C4-2B (cell line): ENCODE results near the gene HMGCLL1.
A peak's percentile ranks its signal among the peaks of the same experiment; 100 is the strongest.

Experiments
- H3K27ac ChIP-seq: fragments of 450-650 bp; 2 replicates; pipeline ENCODE4 v1.5.1; 2017
- ZFX ChIP-seq: fragments of 450-650 bp; IDR thresholded peaks from 2 replicates; pipeline ENCODE4 v1.6.1; 2017
- TF ChIP-seq, protein P1 (sequence below): fragments of 450-650 bp; conservative IDR thresholded peaks from 2 replicates; pipeline ENCODE4 v1.5.1; 2017; ENCODE audit warnings: mild to moderate bottlenecking

Gene HMGCLL1

DNA sequence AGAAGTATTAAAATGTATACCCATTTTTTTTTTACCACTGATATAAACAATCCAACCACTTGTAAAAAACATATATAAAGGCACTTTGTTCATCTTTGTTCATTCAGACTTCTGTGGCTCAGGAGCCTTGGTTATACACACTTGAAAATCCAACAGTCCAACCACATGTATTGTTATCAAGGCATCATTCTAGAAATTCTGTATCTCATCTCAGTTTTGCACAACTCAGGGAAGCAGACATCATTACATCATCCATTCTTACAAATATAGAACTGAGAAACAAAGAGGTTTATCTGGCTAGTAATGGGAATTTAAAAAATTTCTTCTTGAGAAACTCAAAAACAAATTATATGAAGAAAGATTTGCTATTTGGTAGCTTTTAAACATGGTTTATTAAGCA is 88.1 kb downstream of the HMGCLL1 start:
- H3K27ac ChIP-seq = no peak overlapping the region
- no peak for TF ChIP-seq ZFX
- TF ChIP-seq, protein P1, sequence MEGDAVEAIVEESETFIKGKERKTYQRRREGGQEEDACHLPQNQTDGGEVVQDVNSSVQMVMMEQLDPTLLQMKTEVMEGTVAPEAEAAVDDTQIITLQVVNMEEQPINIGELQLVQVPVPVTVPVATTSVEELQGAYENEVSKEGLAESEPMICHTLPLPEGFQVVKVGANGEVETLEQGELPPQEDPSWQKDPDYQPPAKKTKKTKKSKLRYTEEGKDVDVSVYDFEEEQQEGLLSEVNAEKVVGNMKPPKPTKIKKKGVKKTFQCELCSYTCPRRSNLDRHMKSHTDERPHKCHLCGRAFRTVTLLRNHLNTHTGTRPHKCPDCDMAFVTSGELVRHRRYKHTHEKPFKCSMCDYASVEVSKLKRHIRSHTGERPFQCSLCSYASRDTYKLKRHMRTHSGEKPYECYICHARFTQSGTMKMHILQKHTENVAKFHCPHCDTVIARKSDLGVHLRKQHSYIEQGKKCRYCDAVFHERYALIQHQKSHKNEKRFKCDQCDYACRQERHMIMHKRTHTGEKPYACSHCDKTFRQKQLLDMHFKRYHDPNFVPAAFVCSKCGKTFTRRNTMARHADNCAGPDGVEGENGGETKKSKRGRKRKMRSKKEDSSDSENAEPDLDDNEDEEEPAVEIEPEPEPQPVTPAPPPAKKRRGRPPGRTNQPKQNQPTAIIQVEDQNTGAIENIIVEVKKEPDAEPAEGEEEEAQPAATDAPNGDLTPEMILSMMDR = no peak

GRCh38 chr6:55474382-55474781 is 104.6 kb downstream of the HMGCLL1 start:
- H3K27ac ChIP-seq = no peak overlapping the region
- TF ChIP-seq, protein P1 = no peak
- TF ChIP-seq ZFX = no peak

GRCh38 chr6:55473722-55474121 is 105.3 kb downstream of the HMGCLL1 start:
- no peak overlapping the region for H3K27ac ChIP-seq

DNA sequence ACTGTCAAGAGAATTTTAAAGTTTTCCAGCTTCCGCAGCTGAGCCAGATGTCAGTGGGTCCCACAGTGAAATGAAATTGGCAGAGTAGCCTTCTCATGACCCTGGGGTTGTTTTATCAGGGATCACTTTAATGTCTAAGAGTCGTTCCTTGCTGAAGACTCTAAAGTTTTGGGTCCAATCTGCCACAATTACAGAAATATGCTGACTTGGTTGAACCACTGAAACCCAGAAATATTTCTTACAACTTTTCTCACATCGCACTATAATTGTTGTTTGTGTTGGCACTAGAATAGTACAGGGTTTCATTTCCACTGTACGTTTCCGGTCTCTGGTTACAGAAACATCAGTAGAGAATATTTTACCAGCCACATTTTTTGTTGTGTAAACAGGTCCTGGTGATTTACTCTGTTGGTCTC is 109.0 kb downstream of the HMGCLL1 start:
- TF ChIP-seq ZFX = no peak
- TF ChIP-seq, protein P1 = no peak
- no peak overlapping the region for H3K27ac ChIP-seq

More at GRCh38 chr6:55473722-55474121, 105.3 kb downstream of the HMGCLL1 start:
- no peak for TF ChIP-seq ZFX
- TF ChIP-seq, protein P1 = no peak

DNA sequence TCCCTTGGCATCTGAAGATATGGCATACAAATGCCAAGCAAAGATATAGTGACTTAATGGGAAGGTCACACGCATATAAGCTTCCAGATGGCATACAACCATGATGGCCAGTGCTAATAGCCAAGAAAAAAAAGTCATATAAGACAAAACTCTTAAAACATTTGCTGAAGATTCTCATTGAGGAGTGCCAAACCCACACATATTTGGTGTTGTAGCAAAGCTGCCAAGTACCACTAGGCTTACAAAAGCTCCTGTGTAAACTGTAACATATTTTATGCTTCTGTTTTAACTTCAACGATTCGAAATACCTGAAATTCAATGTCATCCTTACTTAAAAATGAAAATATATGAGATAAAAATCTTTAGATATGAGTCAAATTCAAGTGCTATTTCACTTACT is 123.0 kb downstream of the HMGCLL1 start:
- TF ChIP-seq ZFX = no peak
- TF ChIP-seq, protein P1 = no peak
- H3K27ac ChIP-seq = no peak overlapping the region

GRCh38 chr6:55450005-55450404 is 129.0 kb downstream of the HMGCLL1 start:
- no peak overlapping the region for H3K27ac ChIP-seq
- TF ChIP-seq, protein P1 = no peak

DNA sequence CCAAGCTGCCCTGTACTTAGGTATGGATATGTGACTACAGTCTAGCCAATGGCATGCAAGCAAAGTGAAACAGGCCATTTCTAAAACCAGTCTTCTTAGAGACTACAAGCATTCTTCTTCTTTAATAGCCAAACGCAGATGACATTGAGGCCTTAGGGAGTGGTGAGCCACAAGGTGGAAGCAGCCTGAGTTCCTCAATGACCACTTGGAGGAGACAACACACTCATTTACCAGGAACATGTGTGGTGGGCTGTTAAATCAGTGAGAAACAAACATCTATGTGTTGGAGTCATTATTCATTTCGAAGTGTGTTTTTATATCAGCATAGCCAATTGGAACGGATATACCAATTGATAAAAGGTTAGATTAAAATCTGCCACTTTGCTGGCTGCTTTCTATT is 129.8 kb downstream of the HMGCLL1 start:
- TF ChIP-seq, protein P1 = peak; percentile 52
- TF ChIP-seq ZFX = no peak
- H3K27ac ChIP-seq = no peak overlapping the region
